Adipocyte (in vitro differentiated cells): ENCODE data around the gene REXO1.
A peak's percentile ranks its signal among the peaks of the same experiment; 100 is the strongest.

ENCODE experiments used
- DNase-seq: peaks from one replicate; pipeline ENCODE4 v3.0.0-alpha.2; 2015; ENCODE audit warnings: low read depth
- H3K27me3 ChIP-seq: replicated peaks from 2 replicates; pipeline ENCODE4 v1.7.0; 2013; ENCODE audit warnings: mild to moderate bottlenecking, low read length, moderate library complexity; ENCODE audit not compliant: control insufficient read depth, insufficient read depth
- H3K36me3 ChIP-seq: 2 replicates; pipeline ENCODE4 v1.7.0; 2013; ENCODE audit warnings: low read length, mild to moderate bottlenecking, moderate library complexity; ENCODE audit not compliant: control insufficient read depth, insufficient read depth, severe bottlenecking
- H3K4me1 ChIP-seq: 2 replicates; pipeline ENCODE4 v1.7.0; 2013; ENCODE audit warnings: mild to moderate bottlenecking, low read length, moderate library complexity; ENCODE audit not compliant: control insufficient read depth, insufficient read depth
- H3K4me3 ChIP-seq: 2 replicates; pipeline ENCODE4 v1.7.0; 2013; ENCODE audit warnings: mild to moderate bottlenecking, low read length, moderate library complexity
- H3K9ac ChIP-seq: 2 replicates; pipeline ENCODE4 v1.7.0; 2013; ENCODE audit warnings: mild to moderate bottlenecking, low read length, moderate library complexity
- H3K9me3 ChIP-seq: 2 replicates; pipeline ENCODE4 v1.7.0; 2013; ENCODE audit warnings: mild to moderate bottlenecking, low read length, moderate library complexity; ENCODE audit not compliant: control insufficient read depth

Gene REXO1

DNA sequence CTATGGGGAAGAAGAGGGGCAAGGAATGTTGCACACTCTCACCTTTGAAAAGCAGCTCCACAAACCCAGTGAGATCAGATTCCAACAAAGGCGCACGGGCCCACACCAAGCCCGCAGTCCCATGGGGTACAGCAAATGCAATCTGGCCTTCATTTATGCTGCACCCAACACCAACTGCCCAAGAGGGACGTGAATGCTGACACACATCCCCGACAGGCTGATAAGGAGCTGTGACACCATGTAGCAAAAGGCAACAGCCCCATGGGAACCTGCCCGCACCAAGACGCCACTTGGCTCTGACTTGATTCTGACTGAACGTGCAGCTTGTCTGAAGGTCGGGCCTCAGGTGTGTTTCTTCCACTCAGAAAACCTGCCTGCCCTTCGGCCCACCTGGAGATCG lies 17.3 kb downstream of the REXO1 start:
- Histone ChIP-seq H3K27me3 (no peaks in the 10 kb centered on the region), H3K4me3 (no peak overlapping the region), H3K4me1 (peaks cover under 1% of the 10 kb centered on the region), H3K36me3 (peaks cover 10% of the 10 kb centered on the region), H3K9ac (no peak overlapping the region), H3K9me3 (no peaks in the 10 kb centered on the region)
- no peak for DNase-seq

DNA sequence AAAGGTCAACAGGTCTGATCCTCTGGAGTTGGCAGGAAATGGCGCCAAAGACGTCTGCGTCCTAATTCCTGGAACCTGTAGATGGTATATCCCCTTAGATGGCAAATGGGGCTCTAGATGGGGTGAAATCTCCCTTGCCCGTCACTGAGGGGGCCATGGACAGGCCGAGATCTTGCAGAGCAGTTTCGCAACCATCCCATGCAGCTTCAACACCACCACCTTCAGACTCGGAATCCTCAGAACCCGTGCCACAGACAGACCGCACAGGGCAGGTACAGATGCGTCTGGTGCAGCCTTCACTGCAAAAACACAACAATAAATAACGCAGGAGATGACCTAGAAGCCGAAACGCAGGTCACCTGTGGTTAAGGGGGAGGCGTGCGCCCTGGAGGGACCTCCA lies 17.7 kb downstream of the REXO1 start:
- Histone ChIP-seq H3K4me3 (no peak overlapping the region), H3K9me3 (no peaks in the 10 kb centered on the region), H3K9ac (no peak overlapping the region), H3K27me3 (no peaks in the 10 kb centered on the region), H3K4me1 (peaks cover 4% of the 10 kb centered on the region), H3K36me3 (peaks cover 10% of the 10 kb centered on the region)
- DNase-seq = no peak

DNA sequence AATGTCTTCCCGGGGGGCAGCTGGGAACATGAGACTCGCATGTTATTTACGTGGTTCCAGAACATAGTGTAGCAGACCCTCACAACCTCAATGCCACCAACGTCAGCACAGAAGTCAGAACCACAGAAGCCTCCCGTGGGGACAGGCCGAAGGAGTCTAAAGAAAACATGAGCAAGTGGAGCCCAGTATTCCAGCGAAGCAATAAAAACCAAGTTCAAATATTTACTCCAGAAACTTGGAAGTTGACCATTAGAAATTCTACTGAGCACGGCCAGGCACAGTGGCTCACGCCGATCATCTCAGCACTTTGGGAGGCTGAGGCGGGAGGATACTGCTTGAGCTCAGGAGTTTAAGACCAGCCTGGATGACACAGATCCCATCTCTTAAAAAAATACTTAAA lies 18.3 kb downstream of the REXO1 start:
- H3K9ac ChIP-seq = no peak overlapping the region
- H3K4me3 ChIP-seq = no peak overlapping the region
- peaks cover 10% of the 10 kb centered on the region for H3K36me3 ChIP-seq
- H3K4me1 ChIP-seq = peaks cover 4% of the 10 kb centered on the region
- no peaks in the 10 kb centered on the region for H3K27me3 ChIP-seq
- no peak for DNase-seq
- H3K9me3 ChIP-seq = no peaks in the 10 kb centered on the region

DNA sequence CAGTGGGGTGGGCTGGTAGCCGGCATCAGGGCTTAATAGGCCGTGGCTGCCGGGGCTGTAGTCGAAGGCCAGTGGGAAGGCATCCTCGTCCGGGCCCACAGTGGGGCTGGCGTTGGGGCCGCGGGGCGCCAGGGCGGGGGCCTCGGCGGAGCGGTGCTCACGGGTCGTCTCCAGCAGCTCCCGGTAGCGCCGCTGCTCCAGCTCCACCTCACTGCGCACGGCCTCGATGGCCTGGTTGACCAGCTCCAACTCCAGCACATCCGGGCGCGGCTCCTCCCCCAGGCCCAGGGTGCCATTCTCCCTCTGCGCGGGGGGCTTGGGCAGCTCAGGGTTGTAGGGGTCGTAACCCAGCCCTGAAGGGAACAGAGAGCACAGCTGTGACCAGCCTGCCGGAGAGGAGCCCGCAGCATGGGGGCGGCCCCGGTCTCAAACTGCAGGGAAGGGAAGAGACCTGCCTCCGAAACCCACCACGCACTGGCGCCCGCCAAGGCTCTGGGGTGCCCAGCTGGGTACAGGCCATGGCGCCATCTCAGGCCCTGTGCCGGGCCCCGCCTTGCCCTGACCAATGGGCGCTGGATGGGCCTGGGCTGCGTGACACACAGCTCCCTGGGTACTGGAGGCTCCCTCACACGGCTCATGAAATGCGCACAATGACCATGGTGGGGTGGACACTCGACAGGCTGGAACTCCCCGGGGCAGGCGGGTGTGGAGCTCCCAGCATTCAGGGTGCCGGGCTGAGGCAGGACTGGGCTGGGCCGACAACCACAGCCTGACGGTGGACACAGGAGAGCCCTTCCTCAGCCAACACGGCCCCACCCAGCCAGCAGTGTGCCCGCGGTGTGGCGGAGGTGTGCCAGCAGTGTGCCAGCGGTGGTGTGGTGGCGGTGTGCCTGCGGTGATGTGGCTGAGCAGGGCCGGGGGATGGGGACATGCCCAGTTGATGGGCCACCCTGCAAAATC lies 19.7 kb downstream of the REXO1 start:
- Histone ChIP-seq H3K27me3 (no peaks in the 10 kb centered on the region), H3K9me3 (no peaks in the 10 kb centered on the region), H3K36me3 (peaks cover 18% of the 10 kb centered on the region), H3K4me1 (peaks cover 4% of the 10 kb centered on the region), H3K4me3 (no peak overlapping the region), H3K9ac (no peak overlapping the region)
- DNase-seq = no peak

DNA sequence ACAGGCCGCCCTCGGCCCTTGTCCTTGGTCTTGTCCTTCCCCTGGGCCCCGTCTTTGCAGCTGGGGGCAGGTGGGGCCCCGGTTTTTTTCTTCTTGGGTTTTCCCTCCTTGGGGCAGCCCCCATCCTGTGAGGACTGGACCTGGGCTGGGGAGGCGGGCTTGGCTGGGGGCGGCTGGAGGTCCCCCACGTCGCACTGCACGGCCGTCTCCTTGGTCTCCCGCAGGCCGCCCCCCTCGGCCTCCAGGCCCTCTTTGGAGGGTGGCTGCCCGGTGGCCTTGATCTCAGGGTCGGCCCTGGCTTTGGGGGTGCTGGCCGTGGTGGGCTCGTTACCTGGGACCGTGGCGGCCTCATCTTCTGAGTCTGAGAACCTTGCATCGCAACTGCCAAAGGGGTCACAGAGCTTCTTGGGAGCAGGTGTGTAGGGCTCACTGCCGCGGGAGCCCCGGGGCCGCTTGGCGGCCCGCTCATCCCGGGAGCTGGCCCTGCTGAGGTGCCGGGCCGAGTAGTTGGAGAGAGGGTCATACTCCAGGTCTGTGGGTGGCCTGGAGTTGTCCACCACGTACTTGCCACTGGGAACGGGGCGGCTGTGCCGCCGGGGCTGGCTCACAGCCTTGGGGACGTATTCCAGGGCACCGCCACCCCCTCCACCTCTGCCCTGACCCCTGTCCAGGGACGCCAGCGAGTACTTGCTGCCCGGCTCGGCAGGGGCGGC lies 20.6 kb downstream of the REXO1 start:
- Histone ChIP-seq H3K4me1 (peaks cover 4% of the 10 kb centered on the region), H3K4me3 (no peak overlapping the region), H3K9me3 (no peaks in the 10 kb centered on the region), H3K36me3 (peaks cover 18% of the 10 kb centered on the region), H3K9ac (no peak overlapping the region), H3K27me3 (no peaks in the 10 kb centered on the region)
- DNase-seq = no peak

DNA sequence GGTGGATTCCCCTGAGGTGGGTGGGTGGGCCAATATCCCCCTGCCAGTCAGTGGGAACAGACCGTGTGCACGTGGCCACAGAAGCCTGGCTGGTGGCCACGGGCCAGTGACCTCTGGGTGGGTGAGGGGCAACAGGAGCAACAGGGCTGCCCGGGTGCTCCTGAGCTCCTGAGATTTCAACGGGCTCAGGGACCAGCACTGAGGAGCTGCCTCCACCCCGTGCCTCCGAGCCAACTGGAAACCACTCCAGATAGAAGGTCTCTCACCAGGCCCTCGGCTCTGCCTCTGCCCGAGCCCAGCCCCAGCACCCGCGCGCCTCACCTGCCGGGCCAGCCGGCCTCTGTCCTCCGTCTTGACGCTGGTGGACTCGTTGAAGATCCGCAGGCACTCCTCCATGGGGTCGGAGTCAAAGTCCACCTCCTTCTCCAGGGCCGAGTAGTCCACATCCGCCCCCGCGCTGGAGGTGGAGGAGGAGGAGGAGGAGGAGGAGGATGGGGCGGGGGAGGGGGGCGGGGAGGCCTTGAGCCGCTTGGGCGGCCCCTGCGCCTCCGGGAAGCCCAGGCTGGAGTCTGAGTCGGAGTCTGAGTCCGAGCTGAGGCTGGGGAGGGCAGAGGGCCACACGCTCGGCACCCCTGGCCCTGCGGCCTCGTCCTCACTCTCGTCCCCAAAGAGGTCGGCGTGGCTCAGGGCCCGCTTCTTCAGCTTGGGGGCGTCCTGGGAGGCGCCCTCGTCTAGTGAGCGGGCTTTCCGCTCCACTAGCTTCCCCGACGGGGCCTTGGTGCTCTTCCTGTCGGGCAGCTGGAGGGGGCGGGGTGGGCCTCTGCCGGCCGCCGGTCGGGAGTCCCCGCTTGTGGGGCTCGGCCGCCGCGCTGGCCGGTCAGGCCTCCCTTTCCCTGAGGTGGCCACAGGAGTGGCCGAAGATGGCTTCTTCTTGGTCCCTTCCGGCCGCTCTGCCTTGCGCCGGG lies 21.4 kb downstream of the REXO1 start:
- no peak overlapping the region for H3K9ac ChIP-seq
- H3K27me3 ChIP-seq = no peaks in the 10 kb centered on the region
- DNase-seq = no peak
- H3K36me3 ChIP-seq = peaks cover 20% of the 10 kb centered on the region
- H3K9me3 ChIP-seq = no peaks in the 10 kb centered on the region
- no peak overlapping the region for H3K4me3 ChIP-seq
- H3K4me1 ChIP-seq = peaks cover 4% of the 10 kb centered on the region

DNA sequence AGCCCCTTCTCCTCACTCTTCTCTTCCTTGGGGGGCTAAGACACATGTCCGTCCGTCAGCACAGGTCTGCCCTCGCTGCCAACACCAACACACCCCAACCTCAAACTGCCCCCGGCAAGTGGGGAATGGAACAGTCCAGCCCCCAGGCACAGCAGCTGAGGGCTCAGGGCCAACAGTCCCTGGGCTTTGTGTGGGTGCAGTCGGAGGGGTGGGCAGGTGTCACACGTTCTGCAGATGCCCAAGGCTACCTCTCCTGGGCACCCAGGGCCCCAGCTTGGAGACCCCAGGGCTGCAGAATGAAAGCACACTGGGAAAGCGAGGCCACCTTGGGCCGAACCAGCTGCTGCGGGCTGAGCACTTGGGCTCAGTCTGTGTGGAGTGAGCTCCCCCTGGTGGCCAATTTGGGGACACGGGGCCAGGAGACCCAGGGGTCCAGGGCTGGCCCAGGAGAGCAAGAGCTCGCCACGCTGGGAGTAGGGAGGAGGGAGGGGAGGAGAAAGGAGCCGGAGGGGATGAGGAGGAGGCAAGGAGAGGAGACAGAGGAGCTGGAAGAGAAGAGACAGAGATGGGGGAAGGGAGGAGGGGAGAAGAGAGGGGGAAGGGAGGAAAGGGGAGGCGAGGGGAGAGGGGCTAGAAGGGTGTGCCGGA lies 22.2 kb downstream of the REXO1 start:
- no peak overlapping the region for H3K9ac ChIP-seq
- H3K9me3 ChIP-seq = no peaks in the 10 kb centered on the region
- H3K4me1 ChIP-seq = peaks cover 4% of the 10 kb centered on the region
- peaks cover 24% of the 10 kb centered on the region for H3K36me3 ChIP-seq
- H3K4me3 ChIP-seq = no peak overlapping the region
- H3K27me3 ChIP-seq = no peaks in the 10 kb centered on the region
- DNase-seq = peak; percentile 87

DNA sequence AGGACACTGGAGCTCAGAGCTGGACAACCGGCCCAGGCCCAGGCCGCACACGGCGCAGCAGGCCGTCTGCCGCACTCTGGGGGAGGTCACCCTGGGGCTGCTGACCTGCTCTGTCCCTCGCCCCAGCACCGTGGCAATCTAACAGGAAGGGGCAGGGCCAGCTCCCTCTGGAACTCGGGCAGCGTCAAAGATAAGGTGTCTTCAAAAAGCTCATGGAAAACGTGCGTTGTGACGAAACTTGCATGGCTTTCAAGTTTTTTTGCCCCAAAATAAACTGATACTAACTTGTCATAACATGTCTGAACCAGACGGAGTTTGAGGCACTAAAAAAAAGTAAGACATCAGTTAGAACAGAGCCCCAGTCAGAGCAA lies 24.0 kb downstream of the REXO1 start:
- H3K9ac ChIP-seq = no peak overlapping the region
- H3K4me3 ChIP-seq = no peak overlapping the region
- H3K4me1 ChIP-seq = peaks cover 4% of the 10 kb centered on the region
- no peaks in the 10 kb centered on the region for H3K27me3 ChIP-seq
- H3K9me3 ChIP-seq = no peaks in the 10 kb centered on the region
- DNase-seq = no peak
- peaks cover 31% of the 10 kb centered on the region for H3K36me3 ChIP-seq

DNA sequence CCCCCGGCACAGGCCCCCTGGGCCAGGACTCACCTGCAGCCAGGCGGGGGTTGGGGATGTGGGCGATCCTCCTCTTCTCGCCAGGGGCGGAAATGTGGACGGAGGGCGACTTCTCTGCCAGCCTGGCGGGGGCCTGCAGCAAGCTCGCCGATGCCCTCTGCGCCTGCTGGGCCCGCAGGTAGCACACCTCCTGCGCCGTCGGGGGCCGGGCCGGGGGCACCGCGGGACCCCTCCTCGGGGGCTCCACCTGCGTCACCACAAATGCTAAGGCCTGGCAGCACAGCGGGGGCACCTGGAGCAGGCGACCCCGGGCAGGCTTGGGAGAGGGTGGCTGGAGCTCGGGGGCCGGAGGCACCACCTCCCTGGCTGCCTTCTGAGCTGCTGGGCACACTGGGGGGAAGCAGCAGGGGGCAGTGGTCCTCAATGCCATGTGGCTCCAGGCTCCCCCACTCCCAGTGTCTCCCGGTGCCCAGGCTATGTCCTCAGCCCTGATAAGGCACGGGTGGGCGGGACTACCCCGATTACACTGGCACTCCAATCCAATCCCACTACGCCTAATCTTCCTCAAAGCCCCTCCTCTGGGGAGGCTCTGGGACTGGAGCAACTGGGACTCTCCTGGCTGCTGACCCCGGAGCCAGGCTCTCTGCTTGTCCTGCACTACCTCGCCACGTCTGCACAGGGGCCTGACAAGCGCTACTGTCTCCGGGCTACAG lies 24.6 kb downstream of the REXO1 start:
- Histone ChIP-seq H3K4me1 (peaks cover 4% of the 10 kb centered on the region), H3K36me3 (peaks cover 33% of the 10 kb centered on the region), H3K4me3 (no peak overlapping the region), H3K9ac (no peak overlapping the region), H3K9me3 (no peaks in the 10 kb centered on the region), H3K27me3 (no peaks in the 10 kb centered on the region)
- no peak for DNase-seq

DNA sequence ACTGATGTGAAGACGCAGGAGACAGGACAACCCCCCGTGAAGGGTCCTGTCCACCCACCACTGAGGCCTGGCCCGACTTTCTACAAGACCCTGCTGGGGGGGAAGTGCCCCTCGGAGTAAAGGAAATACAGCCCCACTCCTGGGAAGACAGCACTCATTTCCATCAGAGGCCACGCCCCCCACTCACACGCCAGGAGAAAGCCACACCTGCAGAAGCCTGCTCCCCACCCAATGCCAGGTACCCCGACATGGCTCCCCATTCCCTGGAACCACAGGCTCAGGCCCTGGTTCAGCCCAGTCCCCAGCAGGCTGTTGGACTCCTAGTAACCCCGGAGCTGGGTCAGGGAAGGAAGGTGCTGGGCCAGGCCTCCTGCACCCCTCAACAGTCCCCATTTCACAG lies 25.3 kb downstream of the REXO1 start:
- Histone ChIP-seq H3K36me3 (peaks cover 40% of the 10 kb centered on the region), H3K9me3 (no peaks in the 10 kb centered on the region), H3K27me3 (no peaks in the 10 kb centered on the region), H3K4me3 (no peak overlapping the region), H3K9ac (no peak overlapping the region), H3K4me1 (peaks cover 4% of the 10 kb centered on the region)
- DNase-seq = no peak
